ENCODE measurements around the gene SYT7.

- TF ChIP-seq POLR2A (IDR thresholded peaks at IDR 0.05; ENCODE audit: low read length) (no peak), GATA1 (IDR thresholded peaks at IDR 0.05; ENCODE audit: low read depth, low read length) (no peak)
Measured at GRCh38 chr11:61617515-61617914, 36.6 kb upstream of the SYT7 start.
